Fibroblast of lung (primary cell): ENCODE data around the gene PATJ. TPM values are rescaled to one million over a fixed set of nuclear protein-coding genes. Genes with fewer than 3 reads are reported as not detected.

Source experiments
- DNase-seq, 2 donors: peaks; one replicate each; pipeline versions ENCODE4 v3.0.0 to v3.0.0-alpha.2; 2010; ENCODE audit warnings: low read depth in 2 of 2
- H2AFZ ChIP-seq: 2 replicates; pipeline ENCODE4 v1.5.1; 2012; ENCODE audit warnings: low read length, control low read depth, inconsistent platforms
- H3K27ac ChIP-seq: 2 replicates; pipeline ENCODE4 v1.5.1; 2011; ENCODE audit warnings: low read length, control low read depth; ENCODE audit not compliant: insufficient read depth
- H3K27me3 ChIP-seq: 2 replicates; pipeline ENCODE4 v1.5.1; 2011; ENCODE audit warnings: mild to moderate bottlenecking, low read length; ENCODE audit not compliant: control insufficient read depth, insufficient read depth
- H3K36me3 ChIP-seq: 2 replicates; pipeline ENCODE4 v1.5.1; 2011; ENCODE audit warnings: low read length; ENCODE audit not compliant: control insufficient read depth, insufficient read depth
- H3K4me1 ChIP-seq: 2 replicates; pipeline ENCODE4 v1.5.1; 2011; ENCODE audit warnings: low read length; ENCODE audit not compliant: control insufficient read depth, insufficient read depth; ENCODE audit errors: extremely low read depth
- H3K4me2 ChIP-seq: 2 replicates; pipeline ENCODE4 v1.5.1; 2011; ENCODE audit warnings: low read length, control low read depth; ENCODE audit not compliant: insufficient read depth; ENCODE audit errors: extremely low read depth
- H3K4me3 ChIP-seq, 4 experiments: fragments of 200-600 bp in 1 of 4; sonication (generic) in 1 of 4; replicated peaks in 1 of 4; 2 replicates each; pipeline ENCODE4 v1.5.1; 2011 to 2016; ENCODE audit warnings: low read length in 4 of 4, low read depth in 3 of 4, mild to moderate bottlenecking in 3 of 4, control low read depth in 2 of 4, inconsistent platforms in 1 of 4, mixed read lengths in 1 of 4; ENCODE audit not compliant: insufficient read depth in 1 of 4; ENCODE audit errors: control extremely low read depth in 1 of 4
- H3K79me2 ChIP-seq: 2 replicates; pipeline ENCODE4 v1.5.1; 2012; ENCODE audit warnings: mild to moderate bottlenecking, low read length, inconsistent platforms; ENCODE audit not compliant: control insufficient read depth, insufficient read depth
- H3K9ac ChIP-seq: 2 replicates; pipeline ENCODE4 v1.5.1; 2011; ENCODE audit warnings: mild to moderate bottlenecking, low read length, control low read depth; ENCODE audit not compliant: insufficient read depth
- H3K9me3 ChIP-seq: 2 replicates; pipeline ENCODE4 v1.5.1; 2012; ENCODE audit warnings: low read depth, low read length; ENCODE audit not compliant: control insufficient read depth, insufficient read depth
- H4K20me1 ChIP-seq: 2 replicates; pipeline ENCODE4 v1.5.1; 2011; ENCODE audit warnings: low read length; ENCODE audit not compliant: control insufficient read depth, insufficient read depth; ENCODE audit errors: extremely low read depth
- CTCF ChIP-seq, 2 donors: IDR thresholded peaks in 1 of 2; conservative IDR thresholded peaks in 1 of 2; 1 replicate in 1 of 2; 2 replicates in 1 of 2; pipeline ENCODE4 v1.5.1; 2011 to 2012; ENCODE audit warnings: low read length in 2 of 2, control low read depth in 1 of 2, inconsistent platforms in 1 of 2, low read depth in 1 of 2, mild to moderate bottlenecking in 1 of 2
- EZH2 ChIP-seq: IDR thresholded peaks from 2 replicates; pipeline ENCODE4 v1.5.1; 2012; ENCODE audit warnings: low read length, control low read depth, mild to moderate bottlenecking; ENCODE audit errors: missing control alignments
- polyA plus RNA-seq, 2 donors: library from polyadenylated mRNA; depleted of rRNA in 1 of 2; stranded (reverse) in 1 of 2; unstranded in 1 of 2; fragments of >200 nt; gene quantifications; 2 replicates each; pipeline ENCODE4 v1.2.1, GENCODE V29; 2011 to 2012; ENCODE audit warnings: missing spikeins in 1 of 2
- total RNA-seq: library from RNA; depleted of rRNA; stranded (reverse); fragments of >200 nt; gene quantifications from 2 replicates; pipeline ENCODE4 v1.2.1, GENCODE V29; 2014

PATJ gene
- total and polyA plus RNA-seq, 2 donors (not counting 1 experiment from before 2014, with no cell fraction given), result 2.5 to 12.4 TPM

GRCh38 chr1:62097464-62097863 lies 355.2 kb downstream of the PATJ start:
- Histone ChIP-seq H4K20me1 (no peaks in the 10 kb centered on the region), H3K79me2 (no peaks in the 10 kb centered on the region), H3K27me3 (no peaks in the 10 kb centered on the region), H2AFZ (no peak overlapping the region), H3K4me2 (no peak overlapping the region), H3K9ac (no peak overlapping the region), H3K36me3 (no peaks in the 10 kb centered on the region), H3K9me3 (no peaks in the 10 kb centered on the region), H3K27ac (no peak overlapping the region), H3K4me3 (no peak overlapping the region), H3K4me1 (no peaks in the 10 kb centered on the region)
- no peak for DNase-seq
- TF ChIP-seq EZH2 (no peak), CTCF (conservative IDR thresholded peaks at IDR 0.05 in 1 of 2, IDR thresholded peaks at IDR 0.05 in 1 of 2; ENCODE audit: low read depth in 1 of 2, low read length in 2 of 2) (no peak)

GRCh38 chr1:62100442-62100841 lies 358.2 kb downstream of the PATJ start:
- no peaks in the 10 kb centered on the region for H3K27me3 ChIP-seq
- DNase-seq, result no peak
- no peaks in the 10 kb centered on the region for H3K79me2 ChIP-seq
- H3K4me3 ChIP-seq, result no peak overlapping the region
- H3K9me3 ChIP-seq, result no peaks in the 10 kb centered on the region
- H3K9ac ChIP-seq, result no peak overlapping the region
- TF ChIP-seq EZH2 (no peak), CTCF (conservative IDR thresholded peaks at IDR 0.05 in 1 of 2, IDR thresholded peaks at IDR 0.05 in 1 of 2; ENCODE audit: low read depth in 1 of 2, low read length in 2 of 2) (no peak)
- no peaks in the 10 kb centered on the region for H4K20me1 ChIP-seq
- H3K4me2 ChIP-seq, result no peak overlapping the region
- no peak overlapping the region for H3K27ac ChIP-seq
- H3K36me3 ChIP-seq, result no peaks in the 10 kb centered on the region
- no peak overlapping the region for H2AFZ ChIP-seq
- no peaks in the 10 kb centered on the region for H3K4me1 ChIP-seq

- no peak overlapping the region for H2AFZ ChIP-seq
- H3K36me3 ChIP-seq, result no peaks in the 10 kb centered on the region
- no peak overlapping the region for H3K9ac ChIP-seq
- no peak for TF ChIP-seq CTCF (conservative IDR thresholded peaks at IDR 0.05 in 1 of 2, IDR thresholded peaks at IDR 0.05 in 1 of 2; ENCODE audit: low read depth in 1 of 2, low read length in 2 of 2)
- no peak for TF ChIP-seq EZH2
- H3K4me3 ChIP-seq, result no peak overlapping the region
- no peaks in the 10 kb centered on the region for H3K27me3 ChIP-seq
- H3K4me1 ChIP-seq, result no peaks in the 10 kb centered on the region
- no peaks in the 10 kb centered on the region for H3K9me3 ChIP-seq
- H4K20me1 ChIP-seq, result no peaks in the 10 kb centered on the region
- no peak overlapping the region for H3K4me2 ChIP-seq
- no peaks in the 10 kb centered on the region for H3K79me2 ChIP-seq
- DNase-seq, result no peak
- no peak overlapping the region for H3K27ac ChIP-seq
Observed at GRCh38 chr1:62103846-62104245, 361.6 kb downstream of the PATJ start.
